Endothelial cell of umbilical vein (primary cell): ENCODE measurements around the gene ZNF791. TPM values are rescaled to one million over a fixed set of nuclear protein-coding genes. Genes with fewer than 3 reads are reported as not detected.

ENCODE experiments used
- BruUV-seq: library from RNA; stranded (reverse); fragments of 400-500 nt; replicated peaks from 2 replicates; lab custom pipeline; 2021; lab: Mats Ljungman, UMichigan
- CTCF ChIA-PET: fragments of 300-600, 350-600 bp; sonication (Branson Sonifier 250); formaldehyde crosslinking; loops from one replicate; lab custom pipeline; 2021; ENCODE audit warnings: antibody characterized with exemption, inconsistent platforms; lab: Charles Lee
- POLR2A ChIA-PET: fragments of 300-600, 350-600 bp; sonication (Branson Sonifier 250); formaldehyde crosslinking; loops from one replicate; lab custom pipeline; 2021; ENCODE audit warnings: antibody characterized with exemption, inconsistent platforms; lab: Charles Lee
- DNase-seq: peaks from one replicate; pipeline ENCODE4 v3.0.0-alpha.2; 2011; ENCODE audit warnings: low read depth, low spot score
- FAIRE-seq: peaks from 2 replicates; lab custom pipeline; 2011; peaks lifted over from hg19 to GRCh38; lab: Jason Lieb, UNC
- H2AFZ ChIP-seq: 2 replicates; pipeline ENCODE4 v1.6.0; 2012; ENCODE audit warnings: low read depth, low read length, control low read depth, inconsistent platforms
- H3K27ac ChIP-seq: 2 replicates; pipeline ENCODE4 v1.5.1; 2011; ENCODE audit warnings: low read depth, mild to moderate bottlenecking, control low read depth, low read length, moderate library complexity; ENCODE audit not compliant: insufficient read depth
- H3K27me3 ChIP-seq, 2 experiments: 2 replicates each; pipeline versions ENCODE4 v1.6.0 to v1.6.1; 2011; ENCODE audit warnings: low read length in 2 of 2, mixed read lengths in 1 of 2; ENCODE audit not compliant: control insufficient read depth in 2 of 2, insufficient read depth in 2 of 2
- H3K36me3 ChIP-seq, 2 experiments: 2 replicates in 1 of 2; 3 replicates in 1 of 2; pipeline ENCODE4 v1.5.1; 2011; ENCODE audit warnings: low read length in 2 of 2, mild to moderate bottlenecking in 1 of 2, moderate library complexity in 1 of 2; ENCODE audit not compliant: control insufficient read depth in 2 of 2, insufficient read depth in 2 of 2; ENCODE audit errors: extremely low read depth in 1 of 2
- H3K4me1 ChIP-seq: 3 replicates; pipeline ENCODE4 v1.5.1; 2011; ENCODE audit warnings: mild to moderate bottlenecking, low read length; ENCODE audit not compliant: control insufficient read depth, insufficient read depth; ENCODE audit errors: extremely low read depth
- H3K4me2 ChIP-seq: 2 replicates; pipeline ENCODE4 v1.6.1; 2011; ENCODE audit warnings: low read length, control low read depth, mixed read lengths; ENCODE audit not compliant: insufficient read depth
- H3K4me3 ChIP-seq, 3 experiments: fragments of 200-600 bp in 1 of 3; sonication (generic), shearing (Covaris generic) in 1 of 3; replicated peaks in 1 of 3; 2 replicates each; pipeline ENCODE4 v1.5.1; 2011 to 2016; ENCODE audit warnings: control low read depth in 3 of 3, low read length in 3 of 3, mild to moderate bottlenecking in 2 of 3, inconsistent platforms in 1 of 3, low read depth in 1 of 3, moderate library complexity in 1 of 3; ENCODE audit not compliant: insufficient read depth in 1 of 3
- H3K79me2 ChIP-seq: 2 replicates; pipeline ENCODE4 v1.6.0; 2012; ENCODE audit warnings: low read length, inconsistent platforms; ENCODE audit not compliant: control insufficient read depth, insufficient read depth
- H3K9ac ChIP-seq: replicated peaks from 2 replicates; pipeline ENCODE3; 2011; ENCODE audit warnings: low read length, control low read depth; ENCODE audit not compliant: insufficient read depth; ENCODE audit errors: extremely low read depth
- H3K9me1 ChIP-seq: replicated peaks from 3 replicates; pipeline ENCODE4 v1.6.0; 2011; ENCODE audit warnings: mild to moderate bottlenecking, low read length; ENCODE audit not compliant: control insufficient read depth, insufficient read depth; ENCODE audit errors: extremely low read depth
- H3K9me3 ChIP-seq: replicated peaks from 2 replicates; pipeline ENCODE4 v1.5.1; 2012; ENCODE audit warnings: low read length, inconsistent platforms; ENCODE audit not compliant: control insufficient read depth, insufficient read depth
- H4K20me1 ChIP-seq: replicated peaks from 2 replicates; pipeline ENCODE3; 2011; ENCODE audit warnings: mild to moderate bottlenecking, low read length; ENCODE audit not compliant: control insufficient read depth, insufficient read depth; ENCODE audit errors: extremely low read depth
- EZH2 ChIP-seq: IDR thresholded peaks from 2 replicates; pipeline ENCODE4 v1.6.1; 2012; ENCODE audit warnings: borderline replicate concordance, low read depth, mild to moderate bottlenecking, moderate library complexity, low read length, inconsistent platforms; ENCODE audit not compliant: severe bottlenecking
- FOS ChIP-seq: IDR thresholded peaks from 2 replicates; pipeline ENCODE4 v1.6.1; 2011; ENCODE audit warnings: mild to moderate bottlenecking, low read length, moderate library complexity, borderline replicate concordance; ENCODE audit not compliant: insufficient read depth
- GATA2 ChIP-seq: IDR thresholded peaks from 2 replicates; pipeline ENCODE4 v1.7.0; 2011; ENCODE audit warnings: low read depth, mild to moderate bottlenecking, moderate library complexity, mixed read lengths, low read length; ENCODE audit not compliant: insufficient read length, insufficient read depth
- JUN ChIP-seq: IDR thresholded peaks from 2 replicates; pipeline ENCODE4 v1.6.1; 2011; ENCODE audit warnings: borderline replicate concordance, low read depth; ENCODE audit not compliant: insufficient read length, insufficient read depth
- MYC ChIP-seq: IDR thresholded peaks from one replicate; pipeline ENCODE4 v1.6.1; 2011; ENCODE audit warnings: mild to moderate bottlenecking, low read depth, low read length
- POLR2A ChIP-seq: IDR thresholded peaks from 2 replicates; pipeline ENCODE4 v1.6.1; 2012; ENCODE audit warnings: low read depth, mild to moderate bottlenecking, control low read depth, low read length
- POLR2AphosphoS5 ChIP-seq: IDR thresholded peaks from 2 replicates; pipeline ENCODE4 v1.6.1; 2012; ENCODE audit warnings: low read depth, mild to moderate bottlenecking, control low read depth, low read length, moderate library complexity; ENCODE audit not compliant: insufficient read depth
- dilution Hi-C: fragments of 300-500 bp; cut with MboI; formaldehyde crosslinking; loops from one replicate; pipeline ENCODE4 v1.15.0; 2019; ENCODE audit warnings: low sequenced_read_pairs; ENCODE audit not compliant: extremely low pct_ligation_motif_present
- intact Hi-C: fragments of 100-400 bp; cut with micrococcal nuclease; formaldehyde crosslinking; loops from one replicate; pipeline ENCODE4 v1.10.0; 2022
- polyA plus RNA-seq, 4 experiments: library from polyadenylated mRNA; depleted of rRNA in 3 of 4; stranded (reverse) in 3 of 4; unstranded in 1 of 4; fragments of >200 nt; gene quantifications; 2 replicates each; pipeline versions ENCODE4 v1.2.1 to v1.2.3, GENCODE V29; 2011 to 2012; ENCODE audit warnings: missing spikeins in 1 of 4
- total RNA-seq: library from RNA; stranded (reverse); gene quantifications from 2 replicates; pipeline ENCODE4 v1.2.3, GENCODE V29; 2021
- TF ChIP-seq, protein P1 (sequence below), 2 donors: IDR thresholded peaks; 1 replicate in 1 of 2; 2 replicates in 1 of 2; pipeline ENCODE4 v1.5.1; 2011; ENCODE audit warnings: low read length in 2 of 2, mild to moderate bottlenecking in 2 of 2, moderate library complexity in 2 of 2, control low read depth in 1 of 2, inconsistent platforms in 1 of 2, low read depth in 1 of 2; ENCODE audit not compliant: insufficient read depth in 1 of 2; ENCODE audit errors: extremely low read depth in 1 of 2
- TF ChIP-seq, protein P2 (sequence below): IDR thresholded peaks from 2 replicates; pipeline ENCODE4 v1.6.1; 2011; ENCODE audit not compliant: insufficient read depth, insufficient read length

ZNF791 gene
- total and polyA plus RNA-seq, 2 donors (not counting 3 experiments of a cell fraction or from before 2014, with no cell fraction given), result 8.3 to 21.8 TPM

DNA sequence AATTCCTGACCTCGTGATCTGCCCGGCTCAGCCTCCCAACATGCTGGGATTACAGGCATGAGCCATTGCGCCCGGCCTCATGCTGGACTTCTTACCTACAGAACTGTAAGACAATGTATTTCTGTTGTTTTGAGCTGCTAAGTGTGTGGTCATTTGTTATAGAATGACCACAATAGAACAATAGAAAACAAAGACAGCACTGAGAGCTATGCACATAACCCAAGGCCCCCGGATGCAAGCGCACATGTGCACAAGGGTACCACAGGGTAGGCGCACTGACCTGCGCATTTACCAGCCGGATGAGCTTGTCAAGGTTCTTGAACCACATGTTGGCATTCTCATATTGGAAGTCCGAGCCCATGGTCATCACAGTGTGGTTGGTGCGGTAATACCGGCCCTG lies 50.3 kb downstream of the ZNF791 start:
- intact Hi-C loops, result no loop called here
- no peak for DNase-seq
- CTCF ChIA-PET, result no interaction called here
- H3K9me3 ChIP-seq, result no peaks in the 10 kb centered on the region
- TF ChIP-seq POLR2A (no peak), MYC (no peak), FOS (no peak), JUN (no peak), POLR2AphosphoS5 (no peak), GATA2 (no peak), EZH2 (no peak)
- TF ChIP-seq, protein P1, sequence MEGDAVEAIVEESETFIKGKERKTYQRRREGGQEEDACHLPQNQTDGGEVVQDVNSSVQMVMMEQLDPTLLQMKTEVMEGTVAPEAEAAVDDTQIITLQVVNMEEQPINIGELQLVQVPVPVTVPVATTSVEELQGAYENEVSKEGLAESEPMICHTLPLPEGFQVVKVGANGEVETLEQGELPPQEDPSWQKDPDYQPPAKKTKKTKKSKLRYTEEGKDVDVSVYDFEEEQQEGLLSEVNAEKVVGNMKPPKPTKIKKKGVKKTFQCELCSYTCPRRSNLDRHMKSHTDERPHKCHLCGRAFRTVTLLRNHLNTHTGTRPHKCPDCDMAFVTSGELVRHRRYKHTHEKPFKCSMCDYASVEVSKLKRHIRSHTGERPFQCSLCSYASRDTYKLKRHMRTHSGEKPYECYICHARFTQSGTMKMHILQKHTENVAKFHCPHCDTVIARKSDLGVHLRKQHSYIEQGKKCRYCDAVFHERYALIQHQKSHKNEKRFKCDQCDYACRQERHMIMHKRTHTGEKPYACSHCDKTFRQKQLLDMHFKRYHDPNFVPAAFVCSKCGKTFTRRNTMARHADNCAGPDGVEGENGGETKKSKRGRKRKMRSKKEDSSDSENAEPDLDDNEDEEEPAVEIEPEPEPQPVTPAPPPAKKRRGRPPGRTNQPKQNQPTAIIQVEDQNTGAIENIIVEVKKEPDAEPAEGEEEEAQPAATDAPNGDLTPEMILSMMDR (IDR thresholded peaks at IDR 0.05; ENCODE audit: extremely low read depth in 1 of 2, insufficient read depth in 1 of 2, low read depth in 1 of 2, low read length in 2 of 2), result no peak
- TF ChIP-seq, protein P2, sequence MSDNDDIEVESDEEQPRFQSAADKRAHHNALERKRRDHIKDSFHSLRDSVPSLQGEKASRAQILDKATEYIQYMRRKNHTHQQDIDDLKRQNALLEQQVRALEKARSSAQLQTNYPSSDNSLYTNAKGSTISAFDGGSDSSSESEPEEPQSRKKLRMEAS, result no peak
- H3K9me1 ChIP-seq, result no peaks in the 10 kb centered on the region
- no peak overlapping the region for H2AFZ ChIP-seq
- no TSS peak for BruUV-seq
- no peak overlapping the region for H3K4me3 ChIP-seq
- no peaks in the 10 kb centered on the region for H3K27me3 ChIP-seq
- H4K20me1 ChIP-seq, result no peaks in the 10 kb centered on the region
- no peak for FAIRE-seq
- POLR2A ChIA-PET, result no interaction called here
- dilution Hi-C loops, result no loop called here
- H3K9ac ChIP-seq, result no peak overlapping the region
- H3K4me1 ChIP-seq, result peaks cover 2% of the 10 kb centered on the region
- H3K27ac ChIP-seq, result no peak overlapping the region
- peaks cover 0 to 5% of the 10 kb centered on the region in 2 experiments for H3K36me3 ChIP-seq
- no peak overlapping the region for H3K4me2 ChIP-seq
- no peaks in the 10 kb centered on the region for H3K79me2 ChIP-seq
